ENCODE results near the gene LRRTM1. TPM values are rescaled to one million over a fixed set of nuclear protein-coding genes. Genes with fewer than 3 reads are reported as not detected.

Gene LRRTM1
- total RNA-seq, 4 donors from 2014 or later, result 1.3 to 2.2 TPM; not detected in 2

GRCh38 chr2:80255918-80256781, 48.4 kb downstream of the LRRTM1 start:
- no peak for TF ChIP-seq CTCF (IDR thresholded peaks at IDR 0.05)
- ATAC-seq (ENCODE audit: low FRiP score) (no peak), DNase-seq (ENCODE audit: low spot score) (no peak)

- ATAC-seq (ENCODE audit: low FRiP score) (no peak), DNase-seq (ENCODE audit: low spot score) (no peak)
- TF ChIP-seq CTCF (IDR thresholded peaks at IDR 0.05), result no peak
Measured at GRCh38 chr2:80252294-80252986, 52.1 kb downstream of the LRRTM1 start.
